ENCODE data around the gene PIGU.
"Not testable (repeated sequence)": the region's sequence is repeated elsewhere in the genome, so short reads cannot be mapped to it uniquely, and the experiment has no call there.

PIGU gene

GRCh38 chr20:34663213-34663943, 13.5 kb downstream of the PIGU start:
- FAIRE-seq (no peak), DNase-seq (ENCODE audit: insufficient read length, low spot score) (no peak)

- not testable (repeated sequence) for FAIRE-seq
Measured at GRCh38 chr20:34661811-34662210, 15.1 kb downstream of the PIGU start.

GRCh38 chr20:34658654-34659053, 18.2 kb downstream of the PIGU start:
- FAIRE-seq; DNase-seq (ENCODE audit: insufficient read length, low spot score): not testable (repeated sequence)

More at GRCh38 chr20:34661811-34662210, 15.1 kb downstream of the PIGU start:
- not testable (repeated sequence) for DNase-seq (ENCODE audit: insufficient read length, low spot score)

- FAIRE-seq, result no peak
- DNase-seq (ENCODE audit: insufficient read length, low spot score), result no peak
Measured at GRCh38 chr20:34654207-34654744, 22.6 kb downstream of the PIGU start.

- no peak for DNase-seq (ENCODE audit: insufficient read length, low spot score)
- no peak for FAIRE-seq
Measured at GRCh38 chr20:34651200-34651599, 25.7 kb downstream of the PIGU start.

GRCh38 chr20:34647737-34648136, 29.2 kb downstream of the PIGU start:
- no peak for FAIRE-seq
- no peak for DNase-seq (ENCODE audit: insufficient read length, low spot score)

- FAIRE-seq, result no peak
- DNase-seq (ENCODE audit: insufficient read length, low spot score), result no peak
Measured at GRCh38 chr20:34644951-34645350, 31.9 kb downstream of the PIGU start.

- FAIRE-seq, result no peak
- no peak for DNase-seq (ENCODE audit: insufficient read length, low spot score)
Measured at GRCh38 chr20:34644345-34644744, 32.5 kb downstream of the PIGU start.

GRCh38 chr20:34643928-34644327, 33.0 kb downstream of the PIGU start:
- DNase-seq (ENCODE audit: insufficient read length, low spot score) (no peak), FAIRE-seq (no peak)

- no peak for FAIRE-seq
Measured at GRCh38 chr20:34642009-34642408, 34.9 kb downstream of the PIGU start.

GRCh38 chr20:34639755-34640222, 37.1 kb downstream of the PIGU start:
- DNase-seq (ENCODE audit: insufficient read length, low spot score) (no peak), FAIRE-seq (no peak)

More at GRCh38 chr20:34642009-34642408, 34.9 kb downstream of the PIGU start:
- no peak for DNase-seq (ENCODE audit: insufficient read length, low spot score)

GRCh38 chr20:34638532-34638931, 38.4 kb downstream of the PIGU start:
- FAIRE-seq (no peak), DNase-seq (ENCODE audit: insufficient read length, low spot score) (no peak)

GRCh38 chr20:34638039-34638292, 38.9 kb downstream of the PIGU start:
- no peak for FAIRE-seq
- DNase-seq (ENCODE audit: insufficient read length, low spot score), result no peak

GRCh38 chr20:34637245-34638038, 39.5 kb downstream of the PIGU start:
- DNase-seq (ENCODE audit: insufficient read length, low spot score) (no peak), FAIRE-seq (no peak)

GRCh38 chr20:34636648-34637047, 40.2 kb downstream of the PIGU start:
- no peak for FAIRE-seq
- no peak for DNase-seq (ENCODE audit: insufficient read length, low spot score)

GRCh38 chr20:34634392-34634791, 42.5 kb downstream of the PIGU start:
- DNase-seq (ENCODE audit: insufficient read length, low spot score) (no peak), FAIRE-seq (no peak)

GRCh38 chr20:34632870-34633452, 43.9 kb downstream of the PIGU start:
- DNase-seq (ENCODE audit: insufficient read length, low spot score), result no peak
- no peak for FAIRE-seq

- DNase-seq (ENCODE audit: insufficient read length, low spot score), result no peak
Measured at GRCh38 chr20:34629904-34630303, 47.0 kb downstream of the PIGU start.

GRCh38 chr20:34629342-34629741, 47.5 kb downstream of the PIGU start:
- no peak for FAIRE-seq
- DNase-seq (ENCODE audit: insufficient read length, low spot score), result no peak

More at GRCh38 chr20:34629904-34630303, 47.0 kb downstream of the PIGU start:
- FAIRE-seq, result no peak

- FAIRE-seq (no peak), DNase-seq (ENCODE audit: insufficient read length, low spot score) (no peak)
Measured at GRCh38 chr20:34628026-34628425, 48.9 kb downstream of the PIGU start.

- FAIRE-seq (no peak), DNase-seq (ENCODE audit: insufficient read length, low spot score) (no peak)
Measured at GRCh38 chr20:34627458-34627857, 49.4 kb downstream of the PIGU start.
